Naive thymus-derived CD8-positive, alpha-beta T cell (primary cell): ENCODE measurements around the gene PLEKHG4. TPM values are rescaled to one million over a fixed set of nuclear protein-coding genes. Genes with fewer than 3 reads are reported as not detected.

ENCODE experiments used
- ATAC-seq, 2 donors: fragments of 150-1000 bp; cut with Tn5 transposase in 1 of 2; sonication (Bioruptor Pico), chemical (Tn5 transposase) in 1 of 2; 1 replicate in 1 of 2; 2 replicates in 1 of 2; pipeline ENCODE4 v1.10.0; 2021; ENCODE audit warnings: mild to moderate bottlenecking in 2 of 2, moderate library complexity in 2 of 2
- POLR2A ChIA-PET: fragments of 350-600 bp; sonication (Branson Sonifier 250); formaldehyde crosslinking; loops from one replicate; lab custom pipeline; 2021; ENCODE audit warnings: antibody characterized with exemption; lab: Charles Lee
- DNase-seq, 10 donors: peaks; one replicate each; pipeline versions ENCODE4 v3.0.0 to v3.0.0-alpha.2; 2020 to 2022
- H3K27ac Mint-ChIP-seq, 10 donors: one replicate each; pipeline ENCODE4 v1.8.0; 2020 to 2022; ENCODE audit warnings: mild to moderate bottlenecking in 10 of 10, mixed read lengths in 10 of 10, moderate library complexity in 4 of 10, inconsistent platforms in 1 of 10
- H3K27me3 Mint-ChIP-seq, 5 donors: one replicate each; pipeline ENCODE4 v1.8.0; 2021 to 2022; ENCODE audit warnings: mixed read lengths in 5 of 5
- H3K36me3 Mint-ChIP-seq, 3 donors: one replicate each; pipeline ENCODE4 v1.8.0; 2020 to 2022; ENCODE audit warnings: mixed read lengths in 3 of 3, mild to moderate bottlenecking in 2 of 3, inconsistent platforms in 1 of 3
- H3K4me1 Mint-ChIP-seq, 4 donors: one replicate each; pipeline ENCODE4 v1.8.0; 2021 to 2022; ENCODE audit warnings: mixed read lengths in 4 of 4
- H3K4me3 Mint-ChIP-seq, 10 donors: one replicate each; pipeline ENCODE4 v1.8.0; 2020 to 2022; ENCODE audit warnings: mild to moderate bottlenecking in 10 of 10, mixed read lengths in 10 of 10, moderate library complexity in 6 of 10, inconsistent platforms in 1 of 10
- H3K9me3 Mint-ChIP-seq, 9 donors: one replicate each; pipeline ENCODE4 v1.8.0; 2020 to 2022; ENCODE audit warnings: mixed read lengths in 9 of 9, mild to moderate bottlenecking in 3 of 9, inconsistent platforms in 1 of 9, moderate library complexity in 1 of 9
- polyA plus RNA-seq, 3 donors: library from polyadenylated mRNA; unstranded; fragments of 300-500 nt; fragmentation: Illumina TruSeq; gene quantifications; one replicate each; pipeline ENCODE4 v1.2.3, GENCODE V29; 2021
- total RNA-seq, 8 experiments: library from RNA in 2 of 8; stranded (reverse) in 2 of 8; gene quantifications; one replicate each; pipeline ENCODE4 v1.2.3 and lab custom pipeline; 2021 to 2026

The PLEKHG4 gene
- total and polyA plus RNA-seq, 5 experiments from 2014 or later = 7.9 to 41.0 (median 11.7) TPM

GRCh38 chr16:67270931-67271338, 8.4 kb upstream of the PLEKHG4 start:
- no peak overlapping the region for H3K4me3 Mint-ChIP-seq
- POLR2A ChIA-PET = interaction anchor here (0.6 kb wide), 1 partner anchor 242 kb away, joined by 3 read pairs; no protein-coding TSS in a partner anchor
- peaks cover 0 to under 1% (median 0%) of the 10 kb centered on the region in 5 donors for H3K27me3 Mint-ChIP-seq
- ATAC-seq (no peak), DNase-seq (no peak)
- no peaks in the 10 kb centered on the region for H3K9me3 Mint-ChIP-seq
- no peak overlapping the region for H3K27ac Mint-ChIP-seq
- H3K36me3 Mint-ChIP-seq = peaks cover 0 to 6% (median 0%) of the 10 kb centered on the region in 3 donors
- peaks cover 0 to 3% (median 1%) of the 10 kb centered on the region in 4 donors for H3K4me1 Mint-ChIP-seq

- Mint-ChIP-seq H3K4me3 (no peak overlapping the region), H3K4me1 (peaks cover 0 to 6% (median 2%) of the 10 kb centered on the region in 4 donors), H3K9me3 (no peaks in the 10 kb centered on the region), H3K27ac (no peak overlapping the region), H3K36me3 (peaks cover 0 to 11% (median 0%) of the 10 kb centered on the region in 3 donors), H3K27me3 (no peaks in the 10 kb centered on the region)
- POLR2A ChIA-PET = interaction anchor here (0.6 kb wide), 1 partner anchor 242 kb away, joined by 3 read pairs; no protein-coding TSS in a partner anchor
- DNase-seq = no peak
- ATAC-seq = no peak
Measured at GRCh38 chr16:67271446-67271845, 7.9 kb upstream of the PLEKHG4 start.

GRCh38 chr16:67275321-67275720, 4.0 kb upstream of the PLEKHG4 start:
- H3K27ac Mint-ChIP-seq = peak overlapping the region in 3 of 10 donors; percentile 24 to 46 (median 28)
- H3K27me3 Mint-ChIP-seq = no peaks in the 10 kb centered on the region
- DNase-seq = no peak
- H3K4me3 Mint-ChIP-seq = peak overlapping the region in 1 of 10 donors; percentile 15
- no peak for ATAC-seq
- no peaks in the 10 kb centered on the region for H3K9me3 Mint-ChIP-seq
- H3K36me3 Mint-ChIP-seq = peaks cover 0 to 18% (median 0%) of the 10 kb centered on the region in 3 donors
- H3K4me1 Mint-ChIP-seq = peaks cover 5 to 26% (median 17%) of the 10 kb centered on the region in 4 donors
- POLR2A ChIA-PET = no interaction called here

- POLR2A ChIA-PET = no interaction called here
- ATAC-seq (no peak), DNase-seq (no peak)
Measured at GRCh38 chr16:67277294-67277998, 1.9 kb upstream of the PLEKHG4 start.

GRCh38 chr16:67277999-67278772, 1.1 kb upstream of the PLEKHG4 start:
- no peak for ATAC-seq
- H3K27me3 Mint-ChIP-seq = no peaks in the 10 kb centered on the region
- POLR2A ChIA-PET = interaction anchor here (1.0 to 1.1 kb wide), 2 partner anchors 51 to 529 kb away, joined by 3 to 6 read pairs; partner anchors contain the start of genes RANBP10, TMEM208 and TSNAXIP1

More at GRCh38 chr16:67277294-67277998, 1.9 kb upstream of the PLEKHG4 start:
- H3K27me3 Mint-ChIP-seq = no peaks in the 10 kb centered on the region
- H3K27ac Mint-ChIP-seq = peak overlapping the region; percentile 4 to 82 (median 54)
- no peaks in the 10 kb centered on the region for H3K9me3 Mint-ChIP-seq
- peaks cover 0 to 18% (median 0%) of the 10 kb centered on the region in 3 donors for H3K36me3 Mint-ChIP-seq
- peak overlapping the region in 9 of 10 donors; percentile 28 to 77 (median 56) for H3K4me3 Mint-ChIP-seq
- peaks cover 5 to 31% (median 19%) of the 10 kb centered on the region in 4 donors for H3K4me1 Mint-ChIP-seq

GRCh38 chr16:67278773-67279295, 498 bp upstream of the PLEKHG4 start:
- POLR2A ChIA-PET = interaction anchor here (1.0 to 1.3 kb wide), 3 partner anchors 52 to 528 kb away, joined by 3 to 6 read pairs (median 4); partner anchors contain the start of genes RANBP10, TMEM208 and TSNAXIP1
- Mint-ChIP-seq H3K4me1 (peaks cover 5 to 31% (median 19%) of the 10 kb centered on the region in 4 donors), H3K36me3 (peaks cover 4 to 18% (median 4%) of the 10 kb centered on the region in 3 donors), H3K27me3 (no peaks in the 10 kb centered on the region), H3K27ac (peak overlapping the region; percentile 31 to 87 (median 64)), H3K4me3 (peak overlapping the region; percentile 76 to 88 (median 82)), H3K9me3 (no peaks in the 10 kb centered on the region)
- ATAC-seq (peak; percentile 62 to 67), DNase-seq (peak in 8 of 10 donors; percentile 17 to 69 (median 42))

More at GRCh38 chr16:67277999-67278772, 1.1 kb upstream of the PLEKHG4 start:
- no peak for DNase-seq
- Mint-ChIP-seq H3K36me3 (peaks cover 4 to 18% (median 4%) of the 10 kb centered on the region in 3 donors), H3K27ac (peak overlapping the region; percentile 31 to 87 (median 69)), H3K4me1 (peaks cover 5 to 31% (median 19%) of the 10 kb centered on the region in 4 donors), H3K9me3 (no peaks in the 10 kb centered on the region), H3K4me3 (peak overlapping the region; percentile 76 to 88 (median 82))

- peaks cover 5 to 31% (median 18%) of the 10 kb centered on the region in 4 donors for H3K4me1 Mint-ChIP-seq
- POLR2A ChIA-PET = interaction anchor here (1.3 kb wide), 1 partner anchor 53 kb away, joined by 4 read pairs; the partner anchor contains the start of gene TMEM208
- no peaks in the 10 kb centered on the region for H3K9me3 Mint-ChIP-seq
- H3K36me3 Mint-ChIP-seq = peaks cover 4 to 17% (median 4%) of the 10 kb centered on the region in 3 donors
- ATAC-seq (no peak), DNase-seq (no peak)
- H3K4me3 Mint-ChIP-seq = peak overlapping the region in 8 of 10 donors; percentile 52 to 79 (median 64)
- no peaks in the 10 kb centered on the region for H3K27me3 Mint-ChIP-seq
- H3K27ac Mint-ChIP-seq = peak overlapping the region in 4 of 10 donors; percentile 13 to 66 (median 38)
Measured at GRCh38 chr16:67280090-67281015, 1.0 kb downstream of the PLEKHG4 start.

- peaks cover 4 to 12% (median 4%) of the 10 kb centered on the region in 3 donors for H3K36me3 Mint-ChIP-seq
- peaks cover 5 to 23% (median 16%) of the 10 kb centered on the region in 4 donors for H3K4me1 Mint-ChIP-seq
- no peak for DNase-seq
- peak overlapping the region in 3 of 10 donors; percentile 18 to 70 (median 28) for H3K4me3 Mint-ChIP-seq
- POLR2A ChIA-PET = no interaction called here
- H3K9me3 Mint-ChIP-seq = no peaks in the 10 kb centered on the region
- H3K27me3 Mint-ChIP-seq = no peaks in the 10 kb centered on the region
- no peak for ATAC-seq
- H3K27ac Mint-ChIP-seq = peak overlapping the region in 5 of 10 donors; percentile 14 to 74 (median 70)
Measured at GRCh38 chr16:67281536-67282446, 2.5 kb downstream of the PLEKHG4 start.

- DNase-seq (no peak), ATAC-seq (no peak)
- H3K27ac Mint-ChIP-seq = no peak overlapping the region
- no peaks in the 10 kb centered on the region for H3K9me3 Mint-ChIP-seq
- POLR2A ChIA-PET = no interaction called here
- H3K27me3 Mint-ChIP-seq = no peaks in the 10 kb centered on the region
- peaks cover 4 to 14% (median 4%) of the 10 kb centered on the region in 3 donors for H3K36me3 Mint-ChIP-seq
- H3K4me1 Mint-ChIP-seq = peaks cover 5 to 21% (median 14%) of the 10 kb centered on the region in 4 donors
- H3K4me3 Mint-ChIP-seq = peak overlapping the region in 1 of 10 donors; percentile 26
Measured at GRCh38 chr16:67282447-67282805, 3.1 kb downstream of the PLEKHG4 start.

- no peak for ATAC-seq
- Mint-ChIP-seq H3K4me1 (peaks cover 3 to 15% (median 8%) of the 10 kb centered on the region in 4 donors), H3K27ac (peak overlapping the region in 2 of 10 donors; percentile 9 to 11), H3K4me3 (no peak overlapping the region), H3K27me3 (no peaks in the 10 kb centered on the region), H3K9me3 (no peaks in the 10 kb centered on the region), H3K36me3 (peaks cover 4 to 13% (median 4%) of the 10 kb centered on the region in 3 donors)
- POLR2A ChIA-PET = no interaction called here
- DNase-seq = no peak
Measured at GRCh38 chr16:67283039-67283825, 3.9 kb downstream of the PLEKHG4 start.
